ENCODE results near the gene ZMYND12.
A peak's percentile ranks its signal among the peaks of the same experiment; 100 is the strongest.
"Not testable (repeated sequence)": the region's sequence is repeated elsewhere in the genome, so short reads cannot be mapped to it uniquely, and the experiment has no call there.

ZMYND12 gene

DNA sequence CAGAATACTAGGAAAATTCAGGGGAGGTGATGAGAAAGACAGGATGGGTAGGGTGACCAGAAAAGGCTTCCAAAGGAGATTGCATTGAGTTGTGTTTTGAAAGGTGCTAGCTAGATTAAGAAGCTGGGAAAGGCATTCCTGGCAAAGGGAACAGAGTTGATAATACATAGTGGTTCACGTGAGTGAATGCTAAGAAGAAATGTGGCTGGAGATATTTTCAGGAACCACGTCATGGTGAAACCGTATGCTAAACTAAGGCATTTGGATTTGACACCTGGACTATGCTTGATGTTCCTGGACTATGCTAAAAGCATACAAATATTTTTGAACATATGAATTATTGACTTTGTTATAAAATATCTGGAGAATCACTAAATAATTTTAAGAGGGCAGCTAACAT, 22.0 kb upstream of the ZMYND12 start:
- Histone ChIP-seq H3K9ac (no peak overlapping the region), H4K20me1 (no peaks in the 10 kb centered on the region), H3K27me3 (no peaks in the 10 kb centered on the region), H3K4me2 (no peak overlapping the region), H3K27ac (no peak overlapping the region), H3K4me3 (no peak overlapping the region), H3K36me3 (peaks cover 0 to 10% (median 5%) of the 10 kb centered on the region in 11 experiments; a peak in 6 of 22 replicates), H3K4me1 (peaks cover 0 to 13% (median 0%) of the 10 kb centered on the region in 10 experiments; a peak in 3 of 20 replicates), H3K9me3 (replicated peaks in 1 of 11) (no peaks in the 10 kb centered on the region)
- no peak for TF ChIP-seq Cebpa-rat (IDR thresholded peaks at IDR 0.05)

DNA sequence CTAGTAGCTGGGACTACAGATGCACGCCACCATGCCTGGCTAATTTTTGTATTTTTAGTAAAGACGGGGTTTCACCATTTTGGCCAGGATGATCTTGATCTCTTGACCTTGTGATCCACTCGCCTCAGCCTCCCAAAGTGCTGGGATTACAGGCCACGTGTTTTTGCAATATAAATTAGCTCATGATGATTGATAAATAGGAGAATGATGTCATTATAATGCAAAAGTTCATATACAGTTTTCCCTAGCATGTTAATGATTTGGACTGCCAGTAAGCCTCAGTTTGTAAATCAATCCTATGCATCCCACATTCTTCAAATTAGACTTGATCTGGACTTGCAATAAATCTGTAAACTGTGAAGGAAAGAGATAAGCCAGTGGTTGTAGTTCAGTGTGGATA, 21.5 kb upstream of the ZMYND12 start:
- not testable (repeated sequence) for H3K4me3 ChIP-seq; H3K9me3 ChIP-seq (replicated peaks in 1 of 11); H3K4me2 ChIP-seq; H4K20me1 ChIP-seq; H3K27ac ChIP-seq; H3K9ac ChIP-seq; H3K27me3 ChIP-seq; H3K36me3 ChIP-seq
- peaks cover 0 to 13% (median 0%) of the 10 kb centered on the region in 10 experiments; a peak in 3 of 20 replicates for H3K4me1 ChIP-seq

DNA sequence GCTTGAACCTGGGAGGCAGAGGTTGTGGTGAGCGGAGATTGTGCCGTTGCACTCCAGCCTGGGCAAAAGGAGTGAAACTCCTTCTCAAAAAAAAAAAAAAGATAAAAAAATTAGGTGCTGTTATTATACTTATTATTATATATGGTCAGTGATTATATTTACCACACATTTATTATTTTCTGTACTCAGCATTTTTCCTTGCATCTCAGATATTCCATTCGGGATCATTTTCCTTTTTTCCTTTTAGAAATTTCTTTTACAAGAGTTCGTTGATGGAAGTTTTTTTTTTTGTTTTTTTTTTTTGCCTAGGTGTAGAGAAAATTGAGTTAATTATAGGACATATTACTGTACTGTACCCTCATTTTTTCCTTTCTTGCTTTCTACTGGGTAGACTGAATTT, 20.8 kb upstream of the ZMYND12 start:
- TF ChIP-seq Cebpa-rat (IDR thresholded peaks at IDR 0.05), result no peak
- H3K4me1 ChIP-seq, result peaks cover 0 to 13% (median 0%) of the 10 kb centered on the region in 10 experiments; a peak in 3 of 20 replicates

DNA sequence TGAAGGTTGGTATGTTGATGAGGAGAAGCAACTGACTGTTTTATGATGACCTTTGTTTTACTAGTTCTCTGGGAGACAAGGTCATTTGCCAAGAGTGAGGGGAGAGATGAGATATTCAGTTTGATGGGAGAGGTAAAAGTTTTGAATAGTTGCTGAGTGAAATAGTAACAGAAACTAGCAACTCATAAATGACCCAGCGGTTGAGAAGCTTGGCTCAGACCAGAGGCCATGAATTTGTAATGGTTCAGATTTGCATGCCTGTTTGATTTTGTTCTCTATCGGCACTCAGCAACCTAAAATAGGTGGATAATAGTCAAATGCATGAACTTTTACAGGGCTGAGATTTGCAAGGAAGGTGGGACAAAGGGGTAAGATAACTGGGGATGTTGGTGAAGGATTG, 13.9 kb upstream of the ZMYND12 start:
- Histone ChIP-seq H3K9me3 (replicated peaks in 1 of 11) (no peaks in the 10 kb centered on the region), H4K20me1 (no peaks in the 10 kb centered on the region), H3K9ac (no peak overlapping the region), H3K27ac (no peak overlapping the region), H3K27me3 (no peaks in the 10 kb centered on the region), H3K4me1 (peaks cover 0 to 5% (median 0%) of the 10 kb centered on the region in 10 experiments; a peak in 2 of 20 replicates), H3K4me2 (no peak overlapping the region), H3K36me3 (no peaks in the 10 kb centered on the region; a peak in 1 of 22 replicates), H3K4me3 (no peak overlapping the region)
- no peak for TF ChIP-seq Cebpa-rat (IDR thresholded peaks at IDR 0.05)

More for the DNA sequence above, 20.8 kb upstream of the ZMYND12 start:
- Histone ChIP-seq H3K36me3 (peaks cover 0 to 10% (median 5%) of the 10 kb centered on the region in 11 experiments; a peak in 6 of 22 replicates), H3K9ac (no peak overlapping the region), H3K4me3 (no peak overlapping the region), H3K27ac (no peak overlapping the region), H3K9me3 (replicated peaks in 1 of 11) (no peaks in the 10 kb centered on the region), H4K20me1 (no peaks in the 10 kb centered on the region), H3K27me3 (no peaks in the 10 kb centered on the region), H3K4me2 (no peak overlapping the region)

DNA sequence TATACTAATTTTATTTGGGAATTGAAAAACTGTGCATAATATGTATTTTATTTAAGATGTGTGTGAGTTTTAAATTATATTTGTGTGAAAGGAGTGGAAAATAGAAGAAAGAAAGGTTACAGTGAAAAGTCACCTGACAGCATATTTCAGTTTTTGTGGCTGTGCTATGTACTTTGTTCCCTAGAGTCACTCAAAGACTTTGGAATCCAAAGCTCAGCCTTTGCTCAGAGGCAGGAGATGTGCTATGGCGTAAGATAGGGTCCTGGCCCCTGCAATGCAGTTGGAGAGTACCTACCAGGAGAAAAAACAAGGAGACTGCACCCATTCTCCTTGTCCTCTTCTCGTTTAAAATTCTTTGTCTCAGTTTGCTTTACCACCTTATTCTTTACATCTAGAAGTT, 10.2 kb upstream of the ZMYND12 start:
- H3K27ac ChIP-seq, result no peak overlapping the region
- no peak for TF ChIP-seq Cebpa-rat (IDR thresholded peaks at IDR 0.05)
- H3K4me2 ChIP-seq, result no peak overlapping the region
- no peak overlapping the region for H3K9ac ChIP-seq
- H3K27me3 ChIP-seq, result peaks cover 0 to 14% (median 10%) of the 10 kb centered on the region in 11 experiments; a peak in 10 of 22 replicates
- H3K9me3 ChIP-seq (replicated peaks in 1 of 11), result no peaks in the 10 kb centered on the region
- peaks cover 0 to 9% (median 3%) of the 10 kb centered on the region in 11 experiments; a peak in 12 of 22 replicates for H3K36me3 ChIP-seq
- H3K4me3 ChIP-seq, result no peak overlapping the region
- no peaks in the 10 kb centered on the region for H4K20me1 ChIP-seq
- H3K4me1 ChIP-seq, result peaks cover 17 to 26% (median 23%) of the 10 kb centered on the region in 10 experiments

DNA sequence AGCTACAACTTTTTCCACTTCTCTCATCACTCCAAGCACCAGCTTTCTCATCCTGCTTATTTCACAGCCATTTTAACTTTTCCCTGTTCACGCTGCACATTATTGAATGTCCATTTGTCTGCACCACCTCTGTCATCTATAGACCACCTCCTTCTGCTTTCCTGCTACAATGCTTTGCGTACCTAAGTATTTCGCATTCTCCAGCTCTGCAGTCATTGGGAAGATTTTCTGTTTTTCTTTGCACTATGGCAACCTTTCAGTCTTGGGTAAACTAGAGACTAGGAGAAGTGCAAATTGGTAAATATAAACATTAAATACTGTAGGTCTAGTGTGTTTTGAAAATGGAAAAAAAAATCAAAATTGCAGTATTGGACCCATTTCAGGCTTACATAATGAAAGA, 8.1 kb upstream of the ZMYND12 start:
- Histone ChIP-seq H3K4me1 (peaks cover 22 to 30% (median 27%) of the 10 kb centered on the region in 10 experiments), H3K9me3 (replicated peaks in 1 of 11) (no peaks in the 10 kb centered on the region), H3K9ac (peak overlapping the region in 3 of 11 experiments; percentile 35 to 71 (median 58); a peak in 2 of 22 replicates), H3K4me3 (peak overlapping the region in 9 of 10 experiments; percentile 61 to 81 (median 70); a peak in 12 of 20 replicates), H3K4me2 (peak overlapping the region; percentile 80 to 97 (median 89)), H3K27me3 (peaks cover 0 to 14% (median 10%) of the 10 kb centered on the region in 11 experiments; a peak in 10 of 22 replicates), H4K20me1 (no peaks in the 10 kb centered on the region; a peak in 1 of 22 replicates), H3K36me3 (peaks cover 19 to 30% (median 24%) of the 10 kb centered on the region in 11 experiments), H3K27ac (no peak overlapping the region)
- TF ChIP-seq Cebpa-rat (IDR thresholded peaks at IDR 0.05), result no peak

DNA sequence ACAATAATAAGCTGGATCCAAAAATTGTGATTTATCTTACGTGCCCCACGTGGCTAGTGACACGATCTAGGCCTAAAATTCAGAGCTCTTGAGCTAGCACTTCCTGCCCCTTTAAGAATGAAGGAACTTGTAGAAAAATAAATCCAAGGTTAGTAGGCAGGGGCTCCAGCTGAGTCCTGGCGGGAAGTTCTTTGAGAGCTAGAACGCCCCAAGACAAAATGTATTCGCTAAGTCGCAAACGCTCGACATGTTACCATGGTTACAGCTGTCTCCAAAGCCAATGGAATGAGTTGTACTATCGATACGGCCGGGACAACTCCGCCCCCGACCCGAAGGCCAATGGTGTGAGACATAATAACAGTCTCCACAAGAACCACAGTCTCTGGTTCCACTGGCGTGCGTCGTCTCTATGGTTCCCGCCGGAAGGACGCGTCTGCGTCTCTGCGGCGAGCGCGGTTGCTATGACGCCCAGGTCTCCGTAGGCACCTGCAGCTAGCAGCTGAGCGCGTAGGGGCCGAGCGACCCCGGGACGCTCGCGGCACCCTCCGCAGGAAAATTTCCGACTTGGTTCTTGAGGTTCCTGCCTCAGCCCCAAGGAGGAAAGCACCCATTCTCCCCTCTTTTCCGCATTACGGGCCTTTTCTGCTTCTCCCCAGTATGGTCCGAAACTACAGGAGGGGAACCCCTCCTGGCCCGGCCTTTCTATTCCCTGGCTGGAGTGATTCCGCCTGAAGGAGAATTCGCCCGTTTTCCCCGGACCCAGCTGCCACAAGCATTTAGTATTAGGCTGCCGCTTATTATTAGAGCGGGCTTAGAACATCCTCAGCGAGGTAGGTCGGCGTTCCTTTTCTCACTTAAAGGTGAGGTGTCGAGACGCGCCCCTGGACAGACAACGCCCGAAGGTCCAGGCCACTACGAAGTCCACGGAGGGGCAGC, 7.3 kb upstream of the ZMYND12 start, which contains the start of gene CCDC30:
Gene CCDC30, plus strand, starts transcription at position 459 of the 936 bp plus-strand sequence. CDS start 17,266 bp downstream, outside the sequence.
- Histone ChIP-seq H3K36me3 (peaks cover 28 to 38% (median 32%) of the 10 kb centered on the region in 11 experiments), H3K27me3 (peaks cover 0 to 14% (median 10%) of the 10 kb centered on the region in 11 experiments; a peak in 10 of 22 replicates)
- TF ChIP-seq Cebpa-rat (IDR thresholded peaks at IDR 0.05), result no peak

DNA sequence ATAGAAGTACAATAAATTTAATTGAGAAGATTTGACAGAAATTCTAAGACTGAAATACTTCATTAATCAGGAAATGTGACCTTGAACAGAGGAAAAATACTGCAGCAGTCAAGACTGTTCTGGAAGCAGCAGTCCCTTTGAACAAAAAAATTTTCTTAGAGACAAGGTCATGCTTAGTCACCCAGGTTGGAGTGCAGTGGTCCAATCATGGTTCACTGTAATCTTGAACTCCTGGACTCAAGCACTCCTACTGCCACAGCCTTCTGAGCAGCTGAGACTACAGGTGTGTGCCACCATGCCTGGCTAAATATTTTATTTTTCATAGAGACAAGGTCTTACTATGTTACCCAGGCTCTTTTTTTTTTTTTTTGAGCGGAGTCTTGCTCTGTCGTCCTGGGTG, 5.4 kb upstream of the ZMYND12 start:
- Histone ChIP-seq H3K9me3 (replicated peaks in 1 of 11) (no peaks in the 10 kb centered on the region), H3K4me3 (no peak overlapping the region), H3K27ac (no peak overlapping the region), H3K4me1 (peaks cover 33 to 48% (median 44%) of the 10 kb centered on the region in 10 experiments), H3K36me3 (peaks cover 30 to 47% (median 37%) of the 10 kb centered on the region in 11 experiments), H3K27me3 (peaks cover 0 to 14% (median 10%) of the 10 kb centered on the region in 11 experiments; a peak in 10 of 22 replicates), H4K20me1 (no peaks in the 10 kb centered on the region; a peak in 1 of 22 replicates), H3K4me2 (peak overlapping the region in 8 of 11 experiments; percentile 12 to 96 (median 88); a peak in 15 of 22 replicates), H3K9ac (no peak overlapping the region)
- TF ChIP-seq Cebpa-rat (IDR thresholded peaks at IDR 0.05), result no peak

More for the DNA sequence above, 7.3 kb upstream of the ZMYND12 start, which contains the start of gene CCDC30:
- peak within 1 kb of the TSS; percentile 61 to 81 (median 70) for H3K4me3 ChIP-seq
- H3K4me2 ChIP-seq, result peak within 1 kb of the TSS; percentile 80 to 97 (median 89)
- peak within 1 kb of the TSS in 4 of 11 experiments; percentile 19 to 70 (median 40); a peak in 5 of 22 replicates for H3K27ac ChIP-seq
- H3K9ac ChIP-seq, result peak within 1 kb of the TSS; percentile 35 to 71 (median 64); a peak in 21 of 22 replicates
- H3K4me1 ChIP-seq, result peaks cover 22 to 36% (median 32%) of the 10 kb centered on the region in 10 experiments
- no peaks in the 10 kb centered on the region for H3K9me3 ChIP-seq (replicated peaks in 1 of 11)
- H4K20me1 ChIP-seq, result no peaks in the 10 kb centered on the region; a peak in 1 of 22 replicates

DNA sequence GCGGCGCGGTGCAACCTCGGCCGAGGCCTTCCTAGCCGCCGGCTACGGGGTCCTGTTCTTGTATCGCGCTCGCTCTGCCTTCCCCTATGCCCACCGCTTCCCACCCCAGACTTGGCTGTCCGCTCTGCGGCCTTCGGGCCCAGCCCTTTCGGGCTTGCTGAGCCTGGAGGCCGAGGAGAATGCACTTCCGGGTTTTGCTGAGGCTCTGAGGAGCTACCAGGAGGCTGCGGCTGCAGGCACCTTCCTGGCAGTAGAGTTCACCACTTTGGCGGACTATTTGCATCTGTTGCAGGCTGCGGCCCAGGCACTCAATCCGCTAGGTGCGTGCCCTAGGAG, 900 bp upstream of the ZMYND12 start:
- peaks cover 30 to 45% (median 37%) of the 10 kb centered on the region in 11 experiments for H3K36me3 ChIP-seq
- H3K4me1 ChIP-seq, result peaks cover 26 to 44% (median 37%) of the 10 kb centered on the region in 10 experiments
- H3K4me3 ChIP-seq, result peak overlapping the region; percentile 71 to 86 (median 78)
- H3K27ac ChIP-seq, result peak overlapping the region; percentile 94 to 97 (median 96)
- peak overlapping the region; percentile 92 to 97 (median 94) for H3K9ac ChIP-seq
- TF ChIP-seq Cebpa-rat (IDR thresholded peaks at IDR 0.05), result no peak
- H4K20me1 ChIP-seq, result no peaks in the 10 kb centered on the region; a peak in 1 of 22 replicates
- H3K27me3 ChIP-seq, result no peaks in the 10 kb centered on the region
- H3K4me2 ChIP-seq, result peak overlapping the region; percentile 78 to 99 (median 90)
- no peaks in the 10 kb centered on the region for H3K9me3 ChIP-seq (replicated peaks in 1 of 11)

Measured in BLaER1 treated with 17β-estradiol and CSF1 and Interleukin-3, amounts not matched to agents 10 nM and 100 nM (cell line).